Stimulated activated CD4-positive, alpha-beta T cell treated with anti-CD3 and anti-CD28 coated beads, Interleukin-15, amount 100 ng/mL, for 1 hour (primary cell): ENCODE data around the gene LRRC61.

ENCODE experiments used
- DNase-seq, 2 donors: peaks; one replicate each; pipeline ENCODE4 v3.0.0-alpha.2; 2020; ENCODE audit warnings: low read depth in 1 of 2, low spot score in 1 of 2

Gene LRRC61

GRCh38 chr7:150351587-150352194, 28.5 kb downstream of the LRRC61 start:
- no peak for DNase-seq

GRCh38 chr7:150355666-150356059, 32.5 kb downstream of the LRRC61 start:
- DNase-seq = no peak

GRCh38 chr7:150356265-150356897, 33.2 kb downstream of the LRRC61 start:
- no peak for DNase-seq

- DNase-seq = peak; percentile 19 to 44
Observed at GRCh38 chr7:150357270-150357669, 34.1 kb downstream of the LRRC61 start.

GRCh38 chr7:150357771-150358427, 34.7 kb downstream of the LRRC61 start:
- no peak for DNase-seq

GRCh38 chr7:150358433-150358832, 35.3 kb downstream of the LRRC61 start:
- DNase-seq = no peak

- DNase-seq = no peak
Observed at GRCh38 chr7:150358988-150359621, 36.0 kb downstream of the LRRC61 start.

GRCh38 chr7:150359622-150360362, 36.6 kb downstream of the LRRC61 start:
- DNase-seq = no peak

- DNase-seq = no peak
Observed at GRCh38 chr7:150360363-150361058, 37.4 kb downstream of the LRRC61 start.

GRCh38 chr7:150361402-150361801, 38.2 kb downstream of the LRRC61 start:
- DNase-seq = no peak

- DNase-seq = no peak
Observed at GRCh38 chr7:150361807-150362621, 38.9 kb downstream of the LRRC61 start.

GRCh38 chr7:150363370-150363769, 40.2 kb downstream of the LRRC61 start:
- DNase-seq = no peak

- DNase-seq = no peak
Observed at GRCh38 chr7:150363872-150364271, 40.7 kb downstream of the LRRC61 start.

- DNase-seq = no peak
Observed at GRCh38 chr7:150365194-150365593, 42.0 kb downstream of the LRRC61 start.

- DNase-seq = no peak
Observed at GRCh38 chr7:150365673-150366398, 42.7 kb downstream of the LRRC61 start.

- DNase-seq = no peak
Observed at GRCh38 chr7:150367677-150368095, 44.5 kb downstream of the LRRC61 start.

GRCh38 chr7:150368096-150368883, 45.1 kb downstream of the LRRC61 start, which contains the start of gene REPIN1:
Gene REPIN1 (plus strand): TSS chr7:150368822. CDS start chr7:150369712, 890 bp downstream.
- DNase-seq = peak; percentile 55 to 68
